Right lobe of liver (tissue), 4 donors: ENCODE measurements around the gene CDH13.

Experiments used
- POLR2A ChIP-seq: fragments of 450-650 bp; IDR thresholded peaks from one replicate; pipeline ENCODE4 v1.6.1; 2017; ENCODE audit warnings: antibody characterized with exemption, mild to moderate bottlenecking
- TF ChIP-seq, protein P1 (sequence below), 4 donors: fragments of 200-600 bp in 3 of 4; fragments of 450-650 bp in 1 of 4; IDR thresholded peaks; one replicate each; pipeline versions ENCODE4 v1.5.1 to v1.8.0; 2016 to 2022; ENCODE audit warnings: antibody characterized with exemption in 4 of 4, mild to moderate bottlenecking in 2 of 4
- donor health status: DM: no; HTN: no; CAD: no.
- donor health status: DM: no; HTN: no; CAD: no.
- donor health status: DM: no; HTN: yes; CAD: no.

- TF ChIP-seq POLR2A: no peak
- TF ChIP-seq, protein P1, sequence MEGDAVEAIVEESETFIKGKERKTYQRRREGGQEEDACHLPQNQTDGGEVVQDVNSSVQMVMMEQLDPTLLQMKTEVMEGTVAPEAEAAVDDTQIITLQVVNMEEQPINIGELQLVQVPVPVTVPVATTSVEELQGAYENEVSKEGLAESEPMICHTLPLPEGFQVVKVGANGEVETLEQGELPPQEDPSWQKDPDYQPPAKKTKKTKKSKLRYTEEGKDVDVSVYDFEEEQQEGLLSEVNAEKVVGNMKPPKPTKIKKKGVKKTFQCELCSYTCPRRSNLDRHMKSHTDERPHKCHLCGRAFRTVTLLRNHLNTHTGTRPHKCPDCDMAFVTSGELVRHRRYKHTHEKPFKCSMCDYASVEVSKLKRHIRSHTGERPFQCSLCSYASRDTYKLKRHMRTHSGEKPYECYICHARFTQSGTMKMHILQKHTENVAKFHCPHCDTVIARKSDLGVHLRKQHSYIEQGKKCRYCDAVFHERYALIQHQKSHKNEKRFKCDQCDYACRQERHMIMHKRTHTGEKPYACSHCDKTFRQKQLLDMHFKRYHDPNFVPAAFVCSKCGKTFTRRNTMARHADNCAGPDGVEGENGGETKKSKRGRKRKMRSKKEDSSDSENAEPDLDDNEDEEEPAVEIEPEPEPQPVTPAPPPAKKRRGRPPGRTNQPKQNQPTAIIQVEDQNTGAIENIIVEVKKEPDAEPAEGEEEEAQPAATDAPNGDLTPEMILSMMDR (IDR thresholded peaks at IDR 0.05): no peak
These were observed 600.6 kb downstream of the CDH13 start for GRCh38 chr16:83227336-83227735.
